IPS-NIHi11 (cell line): ENCODE measurements around the gene CHMP3.
"Not testable (repeated sequence)": the region's sequence is repeated elsewhere in the genome, so short reads cannot be mapped to it uniquely, and the experiment has no call there.

Experiments used
- DNase-seq: peaks from one replicate; pipeline ENCODE4 v3.0.0; 2012; ENCODE audit warnings: mixed read lengths, low spot score

CHMP3 gene

DNA sequence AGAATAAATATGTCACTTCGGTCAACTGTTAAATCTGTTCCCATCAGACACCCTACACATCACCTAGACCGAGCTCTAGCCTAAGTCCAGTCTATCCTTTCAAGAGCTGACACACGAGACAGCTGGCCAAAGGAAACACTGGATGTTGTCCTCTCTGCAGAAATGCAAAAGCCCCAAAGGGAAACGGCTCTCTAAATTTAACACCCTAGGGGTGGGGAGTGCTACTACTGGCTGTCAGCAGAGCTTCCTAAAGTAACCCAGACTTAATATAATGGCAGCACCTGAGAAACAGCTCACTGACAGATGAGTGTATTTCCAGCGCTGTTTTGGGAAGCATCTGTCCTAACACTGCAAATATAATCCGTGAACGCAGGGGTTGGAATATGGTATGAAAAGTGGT lies 55.6 kb downstream of the CHMP3 start:
- no peak for DNase-seq

DNA sequence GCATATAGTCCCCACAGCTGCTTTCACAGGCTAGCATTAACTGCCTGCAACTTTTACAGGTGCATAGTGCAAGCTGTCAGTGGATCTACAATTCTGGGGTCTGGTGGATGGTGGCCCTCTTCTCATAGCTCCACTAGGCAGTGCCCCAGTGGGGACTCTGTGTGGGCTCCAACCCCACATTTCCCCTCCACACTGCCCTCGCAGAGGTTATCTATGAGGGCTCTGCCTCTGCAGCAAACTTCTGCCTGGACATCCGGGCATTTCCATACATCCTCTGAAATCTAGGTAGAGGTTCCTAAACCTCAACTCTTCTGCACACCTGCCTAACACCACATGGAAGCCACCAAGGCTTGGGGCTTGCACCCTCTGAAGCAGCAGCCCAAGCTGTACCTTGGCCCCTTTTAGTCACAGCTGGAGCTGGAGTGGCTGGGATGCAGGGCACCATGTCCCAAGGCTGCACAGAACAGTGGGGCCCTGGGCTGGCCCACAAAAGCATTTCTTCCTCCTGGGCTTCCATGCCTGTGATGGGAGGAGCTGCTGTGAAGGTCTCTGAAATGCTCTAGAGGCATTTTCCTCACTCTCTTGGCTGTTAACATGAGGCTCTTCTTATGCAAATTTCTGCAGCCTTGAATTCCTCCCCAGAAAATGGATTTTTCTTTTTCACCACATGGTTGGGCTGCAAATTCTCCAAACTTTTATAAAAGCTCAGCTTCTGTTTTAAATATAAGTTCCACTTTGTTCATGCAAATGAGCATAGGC lies 62.7 kb downstream of the CHMP3 start:
- DNase-seq: no peak

- DNase-seq: no peak
These were observed 63.9 kb downstream of the CHMP3 start for GRCh38 chr2:86499326-86499725.

DNA sequence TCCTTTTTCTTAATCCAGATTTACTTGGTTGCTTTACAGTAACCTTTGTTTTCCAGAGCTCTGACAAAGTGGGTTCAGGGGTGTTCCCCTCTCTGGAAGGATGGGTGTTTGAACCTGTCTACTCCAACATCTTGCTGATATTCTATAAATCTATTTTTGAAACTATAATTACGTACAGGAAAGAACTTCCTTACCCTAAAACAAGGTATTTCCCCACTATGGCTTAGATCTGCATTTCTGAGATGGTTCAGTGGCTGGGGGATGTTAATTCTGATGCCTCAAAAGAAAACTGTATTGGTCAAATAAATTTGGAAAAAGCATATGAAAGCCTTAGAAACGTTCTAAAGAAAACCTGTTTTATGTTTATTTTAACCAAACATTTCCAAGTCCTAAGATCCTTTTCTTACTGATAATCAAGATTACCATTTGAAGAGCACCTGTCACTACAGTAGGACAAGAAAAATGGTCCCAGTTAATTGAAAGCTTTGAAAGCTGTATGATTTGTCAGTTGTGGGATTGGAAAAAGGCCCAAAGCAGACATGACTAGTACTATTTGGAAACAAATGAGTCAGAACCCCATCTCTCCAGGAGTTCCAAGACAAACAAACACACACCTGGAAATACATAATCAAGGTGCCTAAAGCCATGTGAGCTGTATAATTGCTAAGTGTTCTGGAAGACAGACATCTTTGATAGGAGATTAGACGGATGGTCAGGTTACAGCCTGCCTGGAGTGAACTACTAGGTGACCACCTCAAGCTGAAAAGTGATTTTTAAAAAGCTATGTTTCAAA lies 64.6 kb downstream of the CHMP3 start:
- DNase-seq: no peak

DNA sequence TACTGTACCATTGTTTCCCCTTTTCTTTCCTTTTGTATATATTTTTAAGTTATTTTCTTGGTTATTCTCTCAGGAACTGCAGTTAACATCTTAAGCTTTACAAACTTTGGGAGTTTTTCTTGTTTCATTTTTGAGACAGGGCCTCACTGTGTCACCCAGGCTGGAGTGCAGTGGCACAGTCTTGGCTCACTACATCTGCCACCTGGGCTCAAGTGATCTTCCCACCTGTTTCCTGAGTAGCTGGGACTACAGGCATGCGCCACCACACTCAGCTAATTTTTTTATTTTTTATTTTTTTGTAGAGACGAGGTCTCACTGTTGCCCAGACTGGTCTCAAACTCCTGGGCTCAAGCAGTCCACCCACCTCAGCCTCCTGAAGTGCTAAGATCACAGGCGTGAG lies 66.9 kb downstream of the CHMP3 start:
- DNase-seq: not testable (repeated sequence)

DNA sequence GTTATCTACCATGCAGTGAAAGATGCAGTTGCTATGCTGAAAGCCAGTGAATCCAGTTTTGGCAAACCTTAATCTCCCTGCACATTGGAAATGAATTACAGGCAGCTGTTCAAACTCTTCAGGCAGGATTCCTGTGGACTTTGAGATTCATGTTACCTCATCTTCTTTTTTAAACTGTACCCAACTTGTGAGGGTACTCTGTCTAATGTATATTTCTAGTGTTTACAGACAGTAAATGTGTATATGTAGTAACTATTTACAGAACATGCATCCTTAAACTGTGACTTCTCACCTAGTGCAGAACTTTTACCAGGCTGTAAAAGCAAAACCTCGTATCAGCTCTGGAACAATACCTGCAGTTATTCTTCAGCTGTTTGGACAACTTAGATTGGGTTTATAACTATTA lies 71.2 kb downstream of the CHMP3 start:
- DNase-seq: no peak

GRCh38 chr2:86491088-86491487 lies 72.2 kb downstream of the CHMP3 start:
- no peak for DNase-seq

DNA sequence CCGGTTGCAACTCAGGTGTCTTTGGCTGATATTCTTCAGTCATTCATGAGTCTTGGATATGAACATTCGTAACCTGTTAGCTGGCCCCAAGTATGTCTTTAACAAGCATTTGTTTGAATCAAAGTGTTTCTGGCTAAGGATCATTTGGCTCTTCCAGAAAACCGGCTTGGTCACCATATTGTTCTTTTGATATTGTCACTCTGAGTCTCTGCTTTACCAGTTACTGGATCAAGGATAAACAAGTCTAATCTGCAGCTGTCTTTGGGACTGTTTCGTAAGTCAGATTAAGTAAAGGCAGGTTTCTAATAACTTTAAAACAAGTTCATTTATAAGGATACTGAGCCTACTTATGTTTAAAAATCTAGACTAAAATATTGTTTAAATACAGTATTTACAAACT lies 73.0 kb downstream of the CHMP3 start:
- no peak for DNase-seq

DNA sequence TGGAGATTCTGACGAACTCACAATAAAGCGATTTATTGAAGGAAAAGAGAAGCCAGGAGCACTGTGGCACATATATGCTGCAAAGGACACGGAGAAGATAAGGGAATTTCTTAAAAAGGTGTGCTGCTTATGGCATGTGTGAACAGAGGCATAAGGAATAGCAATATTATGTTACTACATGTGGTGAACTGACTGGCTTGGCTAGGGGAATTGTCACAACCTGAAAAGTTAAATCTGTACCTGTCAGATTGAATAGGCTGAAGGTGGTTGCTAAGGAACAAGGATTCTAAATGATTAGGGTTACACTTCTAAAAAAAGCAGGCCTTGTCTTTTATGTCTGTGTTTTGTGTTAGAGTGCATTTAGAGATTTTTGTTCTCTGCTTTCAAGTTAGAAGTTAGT lies 73.7 kb downstream of the CHMP3 start:
- DNase-seq: no peak

DNA sequence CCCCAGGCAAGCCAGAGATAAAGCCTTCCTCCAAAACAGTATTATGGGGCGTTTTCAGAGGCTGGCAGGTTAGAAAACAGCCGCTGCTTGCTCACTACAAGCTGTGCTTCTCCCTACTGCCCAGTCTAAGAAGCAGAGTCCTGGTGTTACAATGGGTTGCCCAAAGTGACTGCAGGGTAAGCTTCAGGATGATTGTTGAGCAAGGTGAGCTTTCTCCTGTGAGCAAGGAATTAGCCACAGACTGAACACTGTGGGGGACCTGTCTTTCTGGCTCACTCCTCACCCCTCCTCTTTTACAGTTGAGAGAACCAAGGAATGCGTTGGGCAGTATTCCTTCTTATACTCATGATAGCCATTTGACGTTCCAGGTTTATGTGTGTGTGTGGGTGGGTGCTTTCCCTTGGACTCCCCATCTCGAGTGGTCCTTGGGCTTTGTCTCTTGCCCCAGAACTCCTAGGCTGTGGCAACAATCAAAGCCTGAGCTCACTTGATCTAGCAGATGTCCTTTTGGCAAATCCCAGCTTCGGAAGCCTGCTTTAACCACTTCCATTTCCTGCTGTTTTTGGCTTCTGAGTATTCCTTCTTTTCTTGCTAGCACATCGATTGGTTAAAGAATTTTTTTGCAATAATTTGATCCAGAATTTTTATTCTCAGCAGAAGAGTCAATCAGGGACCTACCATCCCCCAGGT lies 74.5 kb downstream of the CHMP3 start:
- DNase-seq: no peak

GRCh38 chr2:86487062-86487461 lies 76.2 kb downstream of the CHMP3 start:
- no peak for DNase-seq

DNA sequence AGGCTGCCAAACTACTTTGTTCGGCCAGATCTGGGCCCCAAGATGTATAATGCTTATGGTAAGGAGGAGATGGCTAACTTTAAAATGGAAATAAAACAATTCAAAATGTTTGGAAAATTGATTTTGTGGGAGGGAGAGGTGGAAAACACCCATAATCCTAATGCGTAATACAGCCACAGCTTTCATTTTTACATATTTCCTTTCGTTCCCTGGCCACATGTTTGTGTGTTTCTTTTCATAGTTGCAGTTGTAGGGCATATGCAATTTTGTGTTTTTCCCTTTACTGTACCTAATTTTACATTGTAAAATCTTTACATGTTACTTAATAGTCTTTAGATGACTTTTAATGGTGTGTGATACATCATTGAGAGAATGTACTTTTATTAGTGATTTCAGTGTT lies 77.4 kb downstream of the CHMP3 start:
- no peak for DNase-seq

GRCh38 chr2:86485103-86485502 lies 78.1 kb downstream of the CHMP3 start:
- no peak for DNase-seq

GRCh38 chr2:86484385-86484784 lies 78.9 kb downstream of the CHMP3 start:
- no peak for DNase-seq

- DNase-seq: no peak
These were observed 81.2 kb downstream of the CHMP3 start for GRCh38 chr2:86482034-86482433.

DNA sequence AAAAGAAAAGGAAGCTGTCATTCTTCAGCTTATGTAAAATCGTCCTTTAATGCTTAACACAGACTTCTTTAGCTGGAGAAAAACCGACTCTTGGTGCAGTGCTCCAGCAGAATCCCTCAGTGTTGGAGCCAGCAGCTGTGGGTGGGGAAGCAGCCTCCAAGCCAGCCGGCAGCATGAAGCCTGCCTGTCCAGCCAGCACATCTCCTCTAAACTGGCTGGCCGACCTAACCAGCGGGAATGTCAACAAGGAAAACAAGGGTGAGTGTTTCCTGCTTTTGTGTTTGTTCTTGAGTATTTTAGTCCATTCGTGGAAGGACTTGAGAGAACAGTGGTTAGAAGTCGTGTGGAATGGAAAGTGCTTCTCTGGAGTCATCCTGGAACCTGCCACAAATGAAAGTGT lies 83.1 kb downstream of the CHMP3 start:
- no peak for DNase-seq

- no peak for DNase-seq
These were observed 85.9 kb downstream of the CHMP3 start for GRCh38 chr2:86477349-86477748.

GRCh38 chr2:86476918-86477317 lies 86.3 kb downstream of the CHMP3 start:
- no peak for DNase-seq

DNA sequence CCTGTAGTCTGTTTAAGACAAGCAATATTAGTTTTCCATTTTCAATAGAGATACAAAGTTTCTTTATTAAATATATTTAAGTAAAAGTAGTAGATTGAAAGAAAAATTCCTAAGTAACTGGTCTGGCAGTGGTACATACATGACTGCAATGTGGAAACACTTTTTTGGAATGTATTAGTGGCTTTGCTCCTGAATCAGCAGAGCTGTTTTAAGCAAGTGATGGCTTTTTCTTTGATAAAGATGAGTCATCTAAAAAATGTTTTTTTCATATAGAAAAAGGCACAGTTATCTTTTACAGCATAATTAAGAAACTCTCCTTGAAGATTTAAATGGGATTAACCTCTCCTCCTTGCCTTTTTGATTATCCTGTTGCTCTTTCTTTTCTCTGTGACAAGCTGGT lies 87.2 kb downstream of the CHMP3 start:
- no peak for DNase-seq

DNA sequence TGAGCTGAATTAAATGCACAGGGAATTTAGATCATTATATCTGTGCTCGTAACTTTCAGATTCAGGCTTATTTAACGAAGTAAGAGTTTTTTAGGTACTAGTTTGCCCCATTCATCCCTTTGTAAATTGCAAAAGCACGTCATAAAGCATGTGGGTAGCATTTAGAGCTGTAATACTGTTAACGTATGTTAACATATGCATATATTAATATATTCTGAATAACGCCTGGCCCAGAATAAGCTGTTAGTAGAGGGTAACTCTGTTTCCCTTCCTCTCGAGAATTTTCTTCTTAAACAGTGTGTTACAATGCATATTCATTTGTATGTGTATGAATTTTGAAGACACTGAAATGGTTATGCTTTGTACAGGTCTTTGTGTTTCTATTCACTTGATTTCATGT lies 91.6 kb downstream of the CHMP3 start:
- DNase-seq: no peak

DNA sequence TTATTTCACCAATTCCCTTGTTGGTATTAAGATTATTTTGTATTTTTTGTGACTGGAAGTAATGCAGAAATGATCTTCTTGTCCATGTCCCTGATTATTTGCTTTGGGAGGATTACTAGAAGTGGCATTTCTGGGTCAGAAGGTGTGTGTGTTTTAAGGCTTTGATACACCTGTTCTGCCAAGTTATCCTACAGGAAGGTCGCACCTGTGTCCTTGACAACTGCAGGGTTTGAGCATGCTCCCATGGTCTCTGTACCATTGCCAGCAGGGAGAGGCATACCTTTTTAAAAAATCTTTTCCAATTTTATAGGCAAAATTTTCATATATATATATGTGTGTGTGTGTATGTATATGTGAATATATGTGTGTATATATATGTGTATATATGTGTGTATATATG lies 92.4 kb downstream of the CHMP3 start:
- DNase-seq: no peak

DNA sequence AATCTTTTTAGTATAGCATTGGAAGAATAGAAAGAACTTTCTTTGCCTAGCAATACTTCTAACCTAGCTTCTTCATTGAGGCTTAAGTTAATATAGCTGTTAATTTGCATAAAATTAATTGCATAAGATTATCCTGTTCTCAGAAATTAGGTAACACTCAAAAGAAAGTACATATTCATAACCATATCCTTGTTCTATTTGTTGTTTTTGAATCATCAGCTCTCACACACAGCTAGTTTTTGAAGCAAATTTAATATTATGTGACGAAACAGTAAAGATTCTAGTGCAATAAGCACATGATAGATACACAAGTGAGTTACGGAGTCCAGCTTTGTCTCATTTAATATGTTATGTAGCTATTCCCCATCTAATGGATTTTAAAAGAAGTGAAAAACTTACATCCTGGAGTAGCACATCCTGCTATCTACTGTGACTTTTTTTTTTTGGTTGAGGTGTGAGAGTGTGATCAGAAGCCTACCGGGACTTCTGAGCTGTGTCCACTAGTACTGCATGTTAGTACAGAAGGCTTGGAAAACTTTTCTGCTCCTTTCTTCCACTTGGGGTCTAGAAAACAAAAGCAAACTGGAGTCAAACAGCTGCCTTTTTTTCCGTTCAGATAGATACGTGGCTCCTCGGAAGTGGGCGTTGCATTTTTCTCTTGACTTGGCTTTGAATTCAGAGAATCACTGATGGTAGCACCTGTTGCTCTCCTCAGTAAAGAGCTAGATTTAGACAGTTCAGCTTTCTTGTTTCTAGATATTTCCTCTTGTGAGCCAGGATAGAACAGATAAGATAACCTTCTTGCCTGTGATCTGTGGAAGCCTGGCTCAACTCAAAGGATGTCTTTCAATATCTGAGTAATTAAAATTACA lies 94.8 kb downstream of the CHMP3 start:
- no peak for DNase-seq
